Endothelial cell of umbilical vein (primary cell): ENCODE measurements around the gene VPS35L. TPM values are rescaled to one million over a fixed set of nuclear protein-coding genes. Genes with fewer than 3 reads are reported as not detected.

Source experiments
- BruUV-seq: library from RNA; stranded (reverse); fragments of 400-500 nt; replicated peaks from 2 replicates; lab custom pipeline; 2021; lab: Mats Ljungman, UMichigan
- CTCF ChIA-PET: fragments of 300-600, 350-600 bp; sonication (Branson Sonifier 250); formaldehyde crosslinking; loops from one replicate; lab custom pipeline; 2021; ENCODE audit warnings: antibody characterized with exemption, inconsistent platforms; lab: Charles Lee
- POLR2A ChIA-PET: fragments of 300-600, 350-600 bp; sonication (Branson Sonifier 250); formaldehyde crosslinking; loops from one replicate; lab custom pipeline; 2021; ENCODE audit warnings: antibody characterized with exemption, inconsistent platforms; lab: Charles Lee
- DNase-seq: peaks from one replicate; pipeline ENCODE4 v3.0.0-alpha.2; 2011; ENCODE audit warnings: low read depth, low spot score
- FAIRE-seq: peaks from 2 replicates; lab custom pipeline; 2011; peaks lifted over from hg19 to GRCh38; lab: Jason Lieb, UNC
- H2AFZ ChIP-seq: 2 replicates; pipeline ENCODE4 v1.6.0; 2012; ENCODE audit warnings: low read depth, low read length, control low read depth, inconsistent platforms
- H3K27ac ChIP-seq: 2 replicates; pipeline ENCODE4 v1.5.1; 2011; ENCODE audit warnings: low read depth, mild to moderate bottlenecking, control low read depth, low read length, moderate library complexity; ENCODE audit not compliant: insufficient read depth
- H3K27me3 ChIP-seq, 2 experiments: 2 replicates each; pipeline versions ENCODE4 v1.6.0 to v1.6.1; 2011; ENCODE audit warnings: low read length in 2 of 2, mixed read lengths in 1 of 2; ENCODE audit not compliant: control insufficient read depth in 2 of 2, insufficient read depth in 2 of 2
- H3K36me3 ChIP-seq, 2 experiments: 2 replicates in 1 of 2; 3 replicates in 1 of 2; pipeline ENCODE4 v1.5.1; 2011; ENCODE audit warnings: low read length in 2 of 2, mild to moderate bottlenecking in 1 of 2, moderate library complexity in 1 of 2; ENCODE audit not compliant: control insufficient read depth in 2 of 2, insufficient read depth in 2 of 2; ENCODE audit errors: extremely low read depth in 1 of 2
- H3K4me1 ChIP-seq: 3 replicates; pipeline ENCODE4 v1.5.1; 2011; ENCODE audit warnings: mild to moderate bottlenecking, low read length; ENCODE audit not compliant: control insufficient read depth, insufficient read depth; ENCODE audit errors: extremely low read depth
- H3K4me2 ChIP-seq: 2 replicates; pipeline ENCODE4 v1.6.1; 2011; ENCODE audit warnings: low read length, control low read depth, mixed read lengths; ENCODE audit not compliant: insufficient read depth
- H3K4me3 ChIP-seq, 3 experiments: fragments of 200-600 bp in 1 of 3; sonication (generic), shearing (Covaris generic) in 1 of 3; replicated peaks in 1 of 3; 2 replicates each; pipeline ENCODE4 v1.5.1; 2011 to 2016; ENCODE audit warnings: control low read depth in 3 of 3, low read length in 3 of 3, mild to moderate bottlenecking in 2 of 3, inconsistent platforms in 1 of 3, low read depth in 1 of 3, moderate library complexity in 1 of 3; ENCODE audit not compliant: insufficient read depth in 1 of 3
- H3K79me2 ChIP-seq: 2 replicates; pipeline ENCODE4 v1.6.0; 2012; ENCODE audit warnings: low read length, inconsistent platforms; ENCODE audit not compliant: control insufficient read depth, insufficient read depth
- H3K9ac ChIP-seq: replicated peaks from 2 replicates; pipeline ENCODE3; 2011; ENCODE audit warnings: low read length, control low read depth; ENCODE audit not compliant: insufficient read depth; ENCODE audit errors: extremely low read depth
- H3K9me1 ChIP-seq: replicated peaks from 3 replicates; pipeline ENCODE4 v1.6.0; 2011; ENCODE audit warnings: mild to moderate bottlenecking, low read length; ENCODE audit not compliant: control insufficient read depth, insufficient read depth; ENCODE audit errors: extremely low read depth
- H3K9me3 ChIP-seq: replicated peaks from 2 replicates; pipeline ENCODE4 v1.5.1; 2012; ENCODE audit warnings: low read length, inconsistent platforms; ENCODE audit not compliant: control insufficient read depth, insufficient read depth
- H4K20me1 ChIP-seq: replicated peaks from 2 replicates; pipeline ENCODE3; 2011; ENCODE audit warnings: mild to moderate bottlenecking, low read length; ENCODE audit not compliant: control insufficient read depth, insufficient read depth; ENCODE audit errors: extremely low read depth
- EZH2 ChIP-seq: IDR thresholded peaks from 2 replicates; pipeline ENCODE4 v1.6.1; 2012; ENCODE audit warnings: borderline replicate concordance, low read depth, mild to moderate bottlenecking, moderate library complexity, low read length, inconsistent platforms; ENCODE audit not compliant: severe bottlenecking
- FOS ChIP-seq: IDR thresholded peaks from 2 replicates; pipeline ENCODE4 v1.6.1; 2011; ENCODE audit warnings: mild to moderate bottlenecking, low read length, moderate library complexity, borderline replicate concordance; ENCODE audit not compliant: insufficient read depth
- GATA2 ChIP-seq: IDR thresholded peaks from 2 replicates; pipeline ENCODE4 v1.7.0; 2011; ENCODE audit warnings: low read depth, mild to moderate bottlenecking, moderate library complexity, mixed read lengths, low read length; ENCODE audit not compliant: insufficient read length, insufficient read depth
- JUN ChIP-seq: IDR thresholded peaks from 2 replicates; pipeline ENCODE4 v1.6.1; 2011; ENCODE audit warnings: borderline replicate concordance, low read depth; ENCODE audit not compliant: insufficient read length, insufficient read depth
- MYC ChIP-seq: IDR thresholded peaks from one replicate; pipeline ENCODE4 v1.6.1; 2011; ENCODE audit warnings: mild to moderate bottlenecking, low read depth, low read length
- POLR2A ChIP-seq: IDR thresholded peaks from 2 replicates; pipeline ENCODE4 v1.6.1; 2012; ENCODE audit warnings: low read depth, mild to moderate bottlenecking, control low read depth, low read length
- POLR2AphosphoS5 ChIP-seq: IDR thresholded peaks from 2 replicates; pipeline ENCODE4 v1.6.1; 2012; ENCODE audit warnings: low read depth, mild to moderate bottlenecking, control low read depth, low read length, moderate library complexity; ENCODE audit not compliant: insufficient read depth
- dilution Hi-C: fragments of 300-500 bp; cut with MboI; formaldehyde crosslinking; loops from one replicate; pipeline ENCODE4 v1.15.0; 2019; ENCODE audit warnings: low sequenced_read_pairs; ENCODE audit not compliant: extremely low pct_ligation_motif_present
- intact Hi-C: fragments of 100-400 bp; cut with micrococcal nuclease; formaldehyde crosslinking; loops from one replicate; pipeline ENCODE4 v1.10.0; 2022
- polyA plus RNA-seq, 4 experiments: library from polyadenylated mRNA; depleted of rRNA in 3 of 4; stranded (reverse) in 3 of 4; unstranded in 1 of 4; fragments of >200 nt; gene quantifications; 2 replicates each; pipeline versions ENCODE4 v1.2.1 to v1.2.3, GENCODE V29; 2011 to 2012; ENCODE audit warnings: missing spikeins in 1 of 4
- total RNA-seq: library from RNA; stranded (reverse); gene quantifications from 2 replicates; pipeline ENCODE4 v1.2.3, GENCODE V29; 2021
- TF ChIP-seq, protein P1 (sequence below): IDR thresholded peaks from 2 replicates; pipeline ENCODE4 v1.6.1; 2011; ENCODE audit not compliant: insufficient read depth, insufficient read length
- TF ChIP-seq, protein P2 (sequence below), 2 donors: IDR thresholded peaks; 1 replicate in 1 of 2; 2 replicates in 1 of 2; pipeline ENCODE4 v1.5.1; 2011; ENCODE audit warnings: low read length in 2 of 2, mild to moderate bottlenecking in 2 of 2, moderate library complexity in 2 of 2, control low read depth in 1 of 2, inconsistent platforms in 1 of 2, low read depth in 1 of 2; ENCODE audit not compliant: insufficient read depth in 1 of 2; ENCODE audit errors: extremely low read depth in 1 of 2

VPS35L gene
- total and polyA plus RNA-seq, 2 donors (not counting 3 experiments of a cell fraction or from before 2014, with no cell fraction given): 49.1 to 91.1 TPM

- TF ChIP-seq POLR2AphosphoS5 (no peak), EZH2 (no peak), JUN (no peak), GATA2 (no peak), MYC (no peak), POLR2A (no peak), FOS (no peak)
- TF ChIP-seq, protein P1, sequence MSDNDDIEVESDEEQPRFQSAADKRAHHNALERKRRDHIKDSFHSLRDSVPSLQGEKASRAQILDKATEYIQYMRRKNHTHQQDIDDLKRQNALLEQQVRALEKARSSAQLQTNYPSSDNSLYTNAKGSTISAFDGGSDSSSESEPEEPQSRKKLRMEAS: no peak
- TF ChIP-seq, protein P2, sequence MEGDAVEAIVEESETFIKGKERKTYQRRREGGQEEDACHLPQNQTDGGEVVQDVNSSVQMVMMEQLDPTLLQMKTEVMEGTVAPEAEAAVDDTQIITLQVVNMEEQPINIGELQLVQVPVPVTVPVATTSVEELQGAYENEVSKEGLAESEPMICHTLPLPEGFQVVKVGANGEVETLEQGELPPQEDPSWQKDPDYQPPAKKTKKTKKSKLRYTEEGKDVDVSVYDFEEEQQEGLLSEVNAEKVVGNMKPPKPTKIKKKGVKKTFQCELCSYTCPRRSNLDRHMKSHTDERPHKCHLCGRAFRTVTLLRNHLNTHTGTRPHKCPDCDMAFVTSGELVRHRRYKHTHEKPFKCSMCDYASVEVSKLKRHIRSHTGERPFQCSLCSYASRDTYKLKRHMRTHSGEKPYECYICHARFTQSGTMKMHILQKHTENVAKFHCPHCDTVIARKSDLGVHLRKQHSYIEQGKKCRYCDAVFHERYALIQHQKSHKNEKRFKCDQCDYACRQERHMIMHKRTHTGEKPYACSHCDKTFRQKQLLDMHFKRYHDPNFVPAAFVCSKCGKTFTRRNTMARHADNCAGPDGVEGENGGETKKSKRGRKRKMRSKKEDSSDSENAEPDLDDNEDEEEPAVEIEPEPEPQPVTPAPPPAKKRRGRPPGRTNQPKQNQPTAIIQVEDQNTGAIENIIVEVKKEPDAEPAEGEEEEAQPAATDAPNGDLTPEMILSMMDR (IDR thresholded peaks at IDR 0.05; ENCODE audit: extremely low read depth in 1 of 2, insufficient read depth in 1 of 2, low read depth in 1 of 2, low read length in 2 of 2): no peak
- Histone ChIP-seq H3K4me1 (no peaks in the 10 kb centered on the region), H3K27ac (no peak overlapping the region), H3K9me3 (no peaks in the 10 kb centered on the region), H3K27me3 (no peaks in the 10 kb centered on the region), H3K4me2 (no peak overlapping the region), H3K9ac (no peak overlapping the region), H3K4me3 (no peak overlapping the region), H3K9me1 (no peaks in the 10 kb centered on the region), H3K79me2 (no peaks in the 10 kb centered on the region), H2AFZ (no peak overlapping the region), H4K20me1 (no peaks in the 10 kb centered on the region), H3K36me3 (peaks cover 11 to 18% of the 10 kb centered on the region in 2 experiments)
- DNase-seq: no peak
- dilution Hi-C loops (no loop called here), intact Hi-C loops (no loop called here)
- ChIA-PET POLR2A (no interaction called here), CTCF (interaction anchor here (0.9 to 1.3 kb wide), 2 partner anchors 105 to 198 kb away, joined by 3 read pairs; no protein-coding TSS in a partner anchor)
- BruUV-seq: no TSS peak
- no peak for FAIRE-seq
Measured at GRCh38 chr16:19688396-19689024, 133.0 kb downstream of the VPS35L start.
